K562 (cell line): ENCODE data around the gene EMC6.

Source experiments
- ILK ChIP-seq: fragments of 450-650 bp; IDR thresholded peaks from 2 replicates; pipeline ENCODE4 v1.6.1; 2016; ENCODE audit warnings: missing genetic modification characterization, low read depth, mild to moderate bottlenecking, missing compliant biosample characterization, moderate library complexity, borderline replicate concordance
- NONO ChIP-seq, 2 experiments: fragments of 200-400 bp in 1 of 2; fragments of 450-650 bp in 1 of 2; formaldehyde crosslinking in 1 of 2; IDR thresholded peaks; 2 replicates each; pipeline ENCODE4 v1.6.1; 2017; ENCODE audit warnings: low read depth in 2 of 2, mild to moderate bottlenecking in 2 of 2, moderate library complexity in 2 of 2, low read length in 1 of 2
- TF ChIP-seq, protein P1 (sequence below), 3 experiments: IDR thresholded peaks in 2 of 3; conservative IDR thresholded peaks in 1 of 3; 2 replicates each; pipeline ENCODE4 v1.5.1; 2011 to 2012; ENCODE audit warnings: low read length in 3 of 3, mild to moderate bottlenecking in 3 of 3, control low read depth in 2 of 3, improper control_type of control experiment in 1 of 3, inconsistent platforms in 1 of 3, low read depth in 1 of 3, mixed read lengths in 1 of 3, moderate library complexity in 1 of 3; ENCODE audit not compliant: insufficient read depth in 2 of 3

DNA sequence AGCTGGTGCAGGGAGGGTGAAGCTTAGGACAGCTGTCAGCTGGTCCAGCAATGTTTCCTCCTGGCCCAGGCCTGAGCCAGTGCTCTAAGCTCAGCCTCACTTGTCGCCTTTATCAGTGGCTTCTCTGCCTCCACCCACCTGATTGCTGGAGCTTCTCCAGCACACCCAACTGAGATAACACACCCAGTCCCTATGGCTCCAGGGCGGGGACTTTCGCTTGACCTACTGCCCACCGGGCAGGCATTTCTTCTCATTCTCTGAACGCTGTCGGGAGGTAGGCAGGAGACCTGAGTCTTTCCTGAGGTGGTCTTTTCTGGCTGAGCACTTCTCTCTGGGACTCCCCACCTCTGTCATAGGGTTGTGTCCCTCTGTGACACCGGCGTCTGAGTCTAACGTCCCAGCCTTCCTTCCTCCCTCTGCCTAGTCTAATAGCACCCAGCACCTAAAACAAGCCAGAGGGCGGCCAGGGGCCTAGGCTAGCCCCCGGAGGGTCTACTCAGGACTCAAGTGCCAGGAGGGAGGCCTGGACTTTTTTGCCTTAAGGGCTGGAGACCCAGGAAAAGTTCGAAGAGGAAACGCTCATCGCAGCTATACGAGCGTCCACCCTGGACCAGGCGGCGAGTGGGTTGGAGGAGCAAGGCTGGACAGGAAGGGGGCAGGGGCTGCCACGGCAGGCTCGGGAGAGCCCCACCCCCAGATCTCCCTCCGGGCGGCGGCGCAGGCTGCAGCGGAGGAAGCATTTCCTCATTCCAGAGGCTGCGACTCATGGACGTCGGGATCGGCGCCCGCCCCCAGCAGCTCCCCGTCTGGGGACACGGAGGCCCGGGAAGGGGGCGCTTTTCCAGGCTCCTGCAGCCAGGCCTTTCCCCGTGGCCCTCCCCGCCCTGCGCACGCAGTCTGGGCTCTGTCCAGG lies 990 bp upstream of the EMC6 start:
- TF ChIP-seq NONO (IDR thresholded peaks at IDR 0.05; ENCODE audit: low read depth in 2 of 2, low read length in 1 of 2) = no peak
- TF ChIP-seq, protein P1, sequence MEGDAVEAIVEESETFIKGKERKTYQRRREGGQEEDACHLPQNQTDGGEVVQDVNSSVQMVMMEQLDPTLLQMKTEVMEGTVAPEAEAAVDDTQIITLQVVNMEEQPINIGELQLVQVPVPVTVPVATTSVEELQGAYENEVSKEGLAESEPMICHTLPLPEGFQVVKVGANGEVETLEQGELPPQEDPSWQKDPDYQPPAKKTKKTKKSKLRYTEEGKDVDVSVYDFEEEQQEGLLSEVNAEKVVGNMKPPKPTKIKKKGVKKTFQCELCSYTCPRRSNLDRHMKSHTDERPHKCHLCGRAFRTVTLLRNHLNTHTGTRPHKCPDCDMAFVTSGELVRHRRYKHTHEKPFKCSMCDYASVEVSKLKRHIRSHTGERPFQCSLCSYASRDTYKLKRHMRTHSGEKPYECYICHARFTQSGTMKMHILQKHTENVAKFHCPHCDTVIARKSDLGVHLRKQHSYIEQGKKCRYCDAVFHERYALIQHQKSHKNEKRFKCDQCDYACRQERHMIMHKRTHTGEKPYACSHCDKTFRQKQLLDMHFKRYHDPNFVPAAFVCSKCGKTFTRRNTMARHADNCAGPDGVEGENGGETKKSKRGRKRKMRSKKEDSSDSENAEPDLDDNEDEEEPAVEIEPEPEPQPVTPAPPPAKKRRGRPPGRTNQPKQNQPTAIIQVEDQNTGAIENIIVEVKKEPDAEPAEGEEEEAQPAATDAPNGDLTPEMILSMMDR (IDR thresholded peaks at IDR 0.05 in 2 of 3, conservative IDR thresholded peaks at IDR 0.05 in 1 of 3; ENCODE audit: insufficient read depth in 2 of 3, low read depth in 1 of 3, low read length in 3 of 3) = no peak
- TF ChIP-seq ILK = no peak
